GM12891 (cell line): Measurements from ENCODE around the gene CFAP45.

Experiments
- POLR2A ChIP-seq: IDR thresholded peaks from 2 replicates; pipeline ENCODE4 v1.6.1; 2011; ENCODE audit warnings: low read depth, low read length, control low read depth
- POLR2AphosphoS5 ChIP-seq: IDR thresholded peaks from 2 replicates; pipeline ENCODE4 v1.6.1; 2011; ENCODE audit warnings: low read depth, low read length, control low read depth
- POU2F2 ChIP-seq: IDR thresholded peaks from 2 replicates; pipeline ENCODE4 v1.6.1; 2011; ENCODE audit warnings: low read depth, mild to moderate bottlenecking, control low read depth, low read length, moderate library complexity
- SPI1 ChIP-seq: IDR thresholded peaks from 2 replicates; pipeline ENCODE4 v1.6.1; 2011; ENCODE audit warnings: low read depth, low read length, control low read depth
- TAF1 ChIP-seq: IDR thresholded peaks from 2 replicates; pipeline ENCODE4 v1.6.1; 2011; ENCODE audit warnings: low read depth, low read length, control low read depth

DNA sequence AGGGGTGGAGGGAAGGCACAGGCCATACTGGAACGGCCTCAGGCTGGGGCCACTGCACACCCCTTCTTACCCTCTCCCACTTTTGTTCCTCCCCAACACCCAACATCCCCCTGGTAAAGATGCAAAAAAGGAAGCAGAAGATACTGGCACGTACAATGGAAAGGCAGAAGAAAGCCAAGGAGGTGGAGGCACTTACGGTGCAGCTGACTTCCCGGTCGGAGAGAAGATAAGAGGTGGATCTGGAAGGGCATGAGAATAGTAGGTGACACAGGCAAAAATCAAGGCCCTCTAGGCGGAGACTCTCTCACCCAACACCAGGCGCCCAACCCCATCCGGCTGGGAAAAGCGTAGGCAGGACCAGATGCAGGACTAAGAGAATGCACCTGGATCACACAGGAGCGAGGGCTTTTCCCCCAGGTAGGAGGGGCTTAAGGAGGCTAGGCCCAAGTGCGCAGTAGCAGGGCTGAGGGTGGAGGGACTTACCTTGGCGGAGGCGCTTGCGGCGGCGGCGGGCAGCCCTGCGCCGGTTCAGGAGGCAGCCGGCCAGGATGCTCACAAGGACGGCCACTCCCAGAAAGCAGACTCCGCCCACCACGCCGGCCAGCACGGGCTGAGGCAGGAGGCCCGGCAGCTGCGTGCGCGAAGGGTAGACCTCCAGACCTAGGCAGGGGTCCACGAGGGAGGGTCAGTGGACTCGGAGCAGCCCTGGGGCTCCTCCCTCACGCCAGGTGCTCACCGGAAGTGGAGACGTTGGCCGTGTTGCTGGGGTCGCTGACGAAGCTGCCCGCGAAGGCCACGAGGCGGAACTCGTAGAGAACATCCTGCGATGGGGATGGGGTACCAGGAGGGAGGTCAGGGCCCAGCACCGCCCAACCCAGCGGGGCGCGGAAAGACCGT lies 29.4 kb upstream of the CFAP45 start:
- TF ChIP-seq POLR2A: no peak
- TF ChIP-seq SPI1: no peak
- no peak for TF ChIP-seq TAF1
- TF ChIP-seq POLR2AphosphoS5: no peak
- TF ChIP-seq POU2F2: no peak
